SK-N-SH treated with all-trans-retinoic acid at 6 μM for 48 hours (cell line): ENCODE measurements around the gene PIAS1.

ENCODE experiments used
- ATAC-seq: fragments of 200-7000 bp; cut with Tn5 transposase; 3 replicates; pipeline ENCODE4 v1.9.1; 2020; ENCODE audit warnings: mild to moderate bottlenecking, moderate library complexity
- ARNTL ChIP-seq: fragments of 450-650 bp; formaldehyde crosslinking; IDR thresholded peaks from 2 replicates; pipeline ENCODE4 v1.5.0; 2020; ENCODE audit warnings: low read depth, mild to moderate bottlenecking, moderate library complexity, borderline replicate concordance
- BACH2 ChIP-seq: fragments of 250-450 bp; sonication (Bioruptor Pico); IDR thresholded peaks from 2 replicates; pipeline ENCODE4 v1.9.0; 2021; ENCODE audit warnings: mild to moderate bottlenecking, borderline replicate concordance
- CSDC2 ChIP-seq: fragments of 250-450 bp; sonication (Bioruptor Pico); IDR thresholded peaks from 2 replicates; pipeline ENCODE4 v1.5.0; 2020; ENCODE audit warnings: mild to moderate bottlenecking, moderate library complexity
- ESRRG ChIP-seq: fragments of 250-450 bp; sonication (Bioruptor Pico); IDR thresholded peaks from 2 replicates; pipeline ENCODE4 v1.6.1; 2021; ENCODE audit warnings: mild to moderate bottlenecking
- GLIS3 ChIP-seq: fragments of 250-450 bp; sonication (Bioruptor Pico); IDR thresholded peaks from 2 replicates; pipeline ENCODE4 v1.5.0; 2020; ENCODE audit warnings: mild to moderate bottlenecking, moderate library complexity
- ISL1 ChIP-seq: fragments of 250-450 bp; sonication (Bioruptor Pico); IDR thresholded peaks from 2 replicates; pipeline ENCODE4 v2.1.2; 2022; ENCODE audit warnings: mild to moderate bottlenecking, moderate library complexity
- OSR1 ChIP-seq: fragments of 250-450 bp; sonication (Bioruptor Pico); IDR thresholded peaks from 2 replicates; pipeline ENCODE4 v1.8.0; 2022; ENCODE audit warnings: moderate library complexity, mild to moderate bottlenecking, inconsistent platforms
- PPARA ChIP-seq: fragments of 250-450 bp; sonication (Bioruptor Pico); IDR thresholded peaks from 2 replicates; pipeline ENCODE4 v1.5.0; 2020; ENCODE audit warnings: mild to moderate bottlenecking, borderline replicate concordance
- RARB ChIP-seq: fragments of 250-450 bp; sonication (Bioruptor Pico); IDR thresholded peaks from 2 replicates; pipeline ENCODE4 v1.8.0; 2021; ENCODE audit warnings: mild to moderate bottlenecking, moderate library complexity
- SNAI2 ChIP-seq: fragments of 250-450 bp; sonication (Bioruptor Pico); IDR thresholded peaks from 2 replicates; pipeline ENCODE4 v1.5.0; 2020; ENCODE audit warnings: mild to moderate bottlenecking, moderate library complexity
- TCF4 ChIP-seq: fragments of 250-450 bp; sonication (Bioruptor Pico); IDR thresholded peaks from 2 replicates; pipeline ENCODE4 v1.8.0; 2021; ENCODE audit warnings: mild to moderate bottlenecking, moderate library complexity, borderline replicate concordance
- TOX ChIP-seq: fragments of 250-450 bp; sonication (Bioruptor Pico); IDR thresholded peaks from 2 replicates; pipeline ENCODE4 v1.8.0; 2021; ENCODE audit warnings: mild to moderate bottlenecking, moderate library complexity, borderline replicate concordance
- ZC3H10 ChIP-seq: fragments of 250-450 bp; sonication (Bioruptor Pico); IDR thresholded peaks from 2 replicates; pipeline ENCODE4 v1.5.1; 2021; ENCODE audit warnings: mild to moderate bottlenecking, moderate library complexity
- ZFP3 ChIP-seq: fragments of 250-450 bp; sonication (Bioruptor Pico); IDR thresholded peaks from 2 replicates; pipeline ENCODE4 v1.5.0; 2020; ENCODE audit warnings: mild to moderate bottlenecking, moderate library complexity
- ZNF8 ChIP-seq: fragments of 450-650 bp; formaldehyde crosslinking; IDR thresholded peaks from 2 replicates; pipeline ENCODE4 v1.5.0; 2020; ENCODE audit warnings: mild to moderate bottlenecking, moderate library complexity
- TF ChIP-seq, protein P1 (sequence below): fragments of 250-450 bp; sonication (Bioruptor Pico); IDR thresholded peaks from 2 replicates; pipeline ENCODE4 v1.8.0; 2021; ENCODE audit warnings: low read depth, mild to moderate bottlenecking, moderate library complexity, borderline replicate concordance
- TF ChIP-seq, protein P2 (sequence below): fragments of 250-450 bp; sonication (Bioruptor Pico); IDR thresholded peaks from 2 replicates; pipeline ENCODE4 v1.8.0; 2020; ENCODE audit warnings: mild to moderate bottlenecking, moderate library complexity, borderline replicate concordance
- TF ChIP-seq, protein P3 (sequence below): fragments of 250-450 bp; sonication (Bioruptor Pico); IDR thresholded peaks from 2 replicates; pipeline ENCODE4 v1.5.1; 2021; ENCODE audit warnings: mild to moderate bottlenecking, moderate library complexity

Gene PIAS1

DNA sequence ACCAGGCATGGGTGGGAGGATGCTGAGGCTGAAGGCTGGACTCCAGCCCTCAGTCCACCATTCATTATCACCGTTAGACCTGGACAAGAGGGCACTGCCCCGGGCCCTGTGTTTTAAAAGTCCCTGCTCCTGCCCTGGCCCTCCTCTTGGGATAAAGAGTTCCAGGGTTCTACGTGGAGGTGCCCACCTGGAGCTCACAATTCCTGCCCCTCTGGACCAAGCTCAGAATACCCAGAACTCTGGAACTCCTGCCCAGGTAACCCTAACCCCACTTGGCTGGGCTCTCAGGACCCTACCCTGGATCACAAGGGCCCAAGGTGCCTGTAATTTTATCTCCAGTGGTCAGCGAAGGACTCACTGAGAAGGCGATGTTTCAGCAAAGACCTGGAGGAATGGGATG is 149.8 kb downstream of the PIAS1 start:
- TF ChIP-seq, protein P1, sequence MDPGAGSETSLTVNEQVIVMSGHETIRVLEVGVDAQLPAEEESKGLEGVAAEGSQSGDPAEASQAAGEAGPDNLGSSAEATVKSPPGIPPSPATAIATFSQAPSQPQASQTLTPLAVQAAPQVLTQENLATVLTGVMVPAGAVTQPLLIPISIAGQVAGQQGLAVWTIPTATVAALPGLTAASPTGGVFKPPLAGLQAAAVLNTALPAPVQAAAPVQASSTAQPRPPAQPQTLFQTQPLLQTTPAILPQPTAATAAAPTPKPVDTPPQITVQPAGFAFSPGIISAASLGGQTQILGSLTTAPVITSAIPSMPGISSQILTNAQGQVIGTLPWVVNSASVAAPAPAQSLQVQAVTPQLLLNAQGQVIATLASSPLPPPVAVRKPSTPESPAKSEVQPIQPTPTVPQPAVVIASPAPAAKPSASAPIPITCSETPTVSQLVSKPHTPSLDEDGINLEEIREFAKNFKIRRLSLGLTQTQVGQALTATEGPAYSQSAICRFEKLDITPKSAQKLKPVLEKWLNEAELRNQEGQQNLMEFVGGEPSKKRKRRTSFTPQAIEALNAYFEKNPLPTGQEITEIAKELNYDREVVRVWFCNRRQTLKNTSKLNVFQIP (CRISPR knock-in tag), result no peak
- TF ChIP-seq, protein P2, sequence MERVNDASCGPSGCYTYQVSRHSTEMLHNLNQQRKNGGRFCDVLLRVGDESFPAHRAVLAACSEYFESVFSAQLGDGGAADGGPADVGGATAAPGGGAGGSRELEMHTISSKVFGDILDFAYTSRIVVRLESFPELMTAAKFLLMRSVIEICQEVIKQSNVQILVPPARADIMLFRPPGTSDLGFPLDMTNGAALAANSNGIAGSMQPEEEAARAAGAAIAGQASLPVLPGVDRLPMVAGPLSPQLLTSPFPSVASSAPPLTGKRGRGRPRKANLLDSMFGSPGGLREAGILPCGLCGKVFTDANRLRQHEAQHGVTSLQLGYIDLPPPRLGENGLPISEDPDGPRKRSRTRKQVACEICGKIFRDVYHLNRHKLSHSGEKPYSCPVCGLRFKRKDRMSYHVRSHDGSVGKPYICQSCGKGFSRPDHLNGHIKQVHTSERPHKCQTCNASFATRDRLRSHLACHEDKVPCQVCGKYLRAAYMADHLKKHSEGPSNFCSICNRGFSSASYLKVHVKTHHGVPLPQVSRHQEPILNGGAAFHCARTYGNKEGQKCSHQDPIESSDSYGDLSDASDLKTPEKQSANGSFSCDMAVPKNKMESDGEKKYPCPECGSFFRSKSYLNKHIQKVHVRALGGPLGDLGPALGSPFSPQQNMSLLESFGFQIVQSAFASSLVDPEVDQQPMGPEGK, result no peak
- TF ChIP-seq ZC3H10 (CRISPR knock-in tag) (no peak), TCF4 (CRISPR knock-in tag) (no peak), BACH2 (CRISPR knock-in tag) (no peak)
- ATAC-seq, result no peak

DNA sequence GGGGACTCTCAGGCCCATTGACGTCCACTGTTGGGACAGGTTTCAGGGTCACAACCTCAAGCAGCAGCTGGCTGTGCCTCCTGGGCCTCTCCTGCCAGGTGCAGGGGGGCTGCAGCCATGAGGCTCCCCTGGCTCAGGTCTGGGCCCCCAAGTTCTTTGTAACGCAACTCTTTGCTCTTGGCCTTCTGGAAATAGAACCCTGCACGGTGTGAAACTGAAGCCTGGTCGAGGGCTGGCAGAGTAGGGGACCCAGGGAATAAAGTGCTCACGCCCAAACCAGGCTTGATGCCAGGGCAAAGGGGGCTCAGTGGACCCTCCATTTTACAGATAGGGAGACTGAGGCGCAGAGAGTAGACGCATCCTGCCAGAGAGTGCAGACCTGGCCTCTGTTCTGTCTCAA is 150.2 kb downstream of the PIAS1 start:
- TF ChIP-seq BACH2 (CRISPR knock-in tag), result no peak
- TF ChIP-seq GLIS3, result no peak
- ATAC-seq, result no peak

DNA sequence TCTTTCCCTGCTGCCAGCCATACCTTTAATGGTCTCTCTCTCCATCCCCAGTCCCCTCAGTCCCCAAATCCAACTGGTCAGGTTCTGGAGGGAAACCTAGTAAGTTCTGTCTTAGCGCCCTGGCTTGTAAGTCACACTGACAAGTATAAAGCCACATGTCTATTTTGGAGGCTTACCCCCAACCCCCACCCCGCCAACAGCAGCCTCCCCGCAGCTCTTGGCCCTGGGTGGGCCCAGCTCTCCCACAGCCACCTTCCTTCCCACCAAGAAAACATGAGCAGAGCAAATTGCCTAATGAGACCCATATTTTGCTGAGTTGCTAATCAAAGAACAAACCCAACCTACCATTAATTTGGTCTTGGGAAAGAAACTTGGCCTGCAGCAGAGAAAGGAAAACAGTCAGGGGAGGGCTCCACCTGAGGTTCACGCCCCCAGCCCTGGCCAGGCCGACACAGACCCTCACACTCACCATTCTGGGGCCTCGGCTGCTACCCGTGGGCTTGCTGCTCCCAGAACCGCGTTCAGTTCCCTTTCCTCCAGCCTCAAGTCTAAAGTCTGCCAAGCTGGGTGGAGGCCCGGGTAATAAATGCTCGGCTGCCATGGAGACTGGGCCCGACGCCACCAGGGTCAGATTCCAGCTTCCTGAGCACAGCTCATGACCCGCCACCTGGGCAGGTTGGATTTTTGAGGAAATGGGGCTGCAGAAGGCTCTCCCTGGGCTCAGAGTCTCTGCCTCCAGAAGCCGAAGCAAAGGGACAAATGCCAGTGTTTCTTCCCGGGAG is 150.9 kb downstream of the PIAS1 start, which contains the start of gene CALML4:
CALML4 (minus strand) TSS at position 557 of the 782 bp plus-strand sequence; CDS start at position 472, 85 bp downstream.
- ATAC-seq, result no peak
- no peak for TF ChIP-seq BACH2 (CRISPR knock-in tag)
- no peak for TF ChIP-seq ISL1 (CRISPR knock-in tag)
- TF ChIP-seq ZNF8, result no peak
- no peak for TF ChIP-seq ESRRG
- TF ChIP-seq OSR1 (CRISPR knock-in tag), result no peak
- TF ChIP-seq RARB (CRISPR knock-in tag), result no peak
- no peak for TF ChIP-seq ZFP3 (CRISPR knock-in tag)
- TF ChIP-seq, protein P1 (CRISPR knock-in tag), result no peak
- no peak for TF ChIP-seq CSDC2 (CRISPR knock-in tag)
- TF ChIP-seq TCF4 (CRISPR knock-in tag), result no peak
- TF ChIP-seq TOX, result no peak
- TF ChIP-seq SNAI2 (CRISPR knock-in tag), result no peak
- no peak for TF ChIP-seq ZC3H10 (CRISPR knock-in tag)
- TF ChIP-seq, protein P3, sequence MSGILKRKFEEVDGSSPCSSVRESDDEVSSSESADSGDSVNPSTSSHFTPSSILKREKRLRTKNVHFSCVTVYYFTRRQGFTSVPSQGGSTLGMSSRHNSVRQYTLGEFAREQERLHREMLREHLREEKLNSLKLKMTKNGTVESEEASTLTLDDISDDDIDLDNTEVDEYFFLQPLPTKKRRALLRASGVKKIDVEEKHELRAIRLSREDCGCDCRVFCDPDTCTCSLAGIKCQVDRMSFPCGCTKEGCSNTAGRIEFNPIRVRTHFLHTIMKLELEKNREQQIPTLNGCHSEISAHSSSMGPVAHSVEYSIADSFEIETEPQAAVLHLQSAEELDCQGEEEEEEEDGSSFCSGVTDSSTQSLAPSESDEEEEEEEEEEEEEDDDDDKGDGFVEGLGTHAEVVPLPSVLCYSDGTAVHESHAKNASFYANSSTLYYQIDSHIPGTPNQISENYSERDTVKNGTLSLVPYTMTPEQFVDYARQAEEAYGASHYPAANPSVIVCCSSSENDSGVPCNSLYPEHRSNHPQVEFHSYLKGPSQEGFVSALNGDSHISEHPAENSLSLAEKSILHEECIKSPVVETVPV (CRISPR knock-in tag), result no peak
- TF ChIP-seq, all 23 proteins: peak for 0

DNA sequence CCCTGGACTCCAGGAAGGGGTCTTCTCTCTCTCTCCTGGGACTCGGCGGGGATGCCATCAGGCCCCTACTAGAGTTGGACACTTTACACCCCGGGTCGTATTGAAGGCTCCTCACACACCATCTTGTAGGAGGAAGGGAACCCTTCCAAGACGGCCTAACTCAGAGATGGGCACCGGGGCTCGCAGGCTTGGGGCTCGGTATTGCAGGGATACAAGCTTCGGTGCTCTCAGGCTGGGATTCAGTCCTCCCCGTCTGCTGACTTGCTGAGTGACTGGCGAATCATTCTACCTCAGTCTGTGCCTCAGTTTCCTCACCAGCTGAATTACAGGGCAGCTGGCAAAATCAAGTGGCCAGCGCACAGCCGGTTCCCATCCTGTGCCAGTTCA is 151.4 kb downstream of the PIAS1 start:
- no peak for ATAC-seq
- TF ChIP-seq, protein P3 (CRISPR knock-in tag), result no peak
- TF ChIP-seq TOX, result no peak
- no peak for TF ChIP-seq TCF4 (CRISPR knock-in tag)
- TF ChIP-seq ARNTL (CRISPR knock-in tag), result no peak
- no peak for TF ChIP-seq ESRRG
- no peak for TF ChIP-seq BACH2 (CRISPR knock-in tag)
- TF ChIP-seq CSDC2 (CRISPR knock-in tag), result no peak
- TF ChIP-seq PPARA (CRISPR knock-in tag), result no peak
- no peak for TF ChIP-seq GLIS3
